Panc1 (cell line): Measurements from ENCODE around the gene WDR5. TPM values are rescaled to one million over a fixed set of nuclear protein-coding genes. Genes with fewer than 3 reads are reported as not detected.

ENCODE experiments used
- ATAC-seq: fragments of 200-7000 bp; cut with Tn5 transposase; 2 replicates; pipeline ENCODE4 v1.9.1; 2020; ENCODE audit warnings: mild to moderate bottlenecking, moderate library complexity
- BruUV-seq: library from RNA; stranded (reverse); fragments of 400-500 nt; replicated peaks from 2 replicates; lab custom pipeline; 2021; lab: Mats Ljungman, UMichigan
- CTCF ChIA-PET: fragments of 300-600 bp; sonication (Branson Sonifier 250); formaldehyde crosslinking; loops from one replicate; lab custom pipeline; 2022; ENCODE audit warnings: antibody characterized with exemption; lab: Charles Lee
- POLR2A ChIA-PET: fragments of 300-600 bp; sonication (Branson Sonifier 250); formaldehyde crosslinking; loops from one replicate; lab custom pipeline; 2022; ENCODE audit warnings: antibody characterized with exemption; lab: Charles Lee
- DNase-seq: peaks from one replicate; pipeline ENCODE4 v3.0.0-alpha.2; 2010; ENCODE audit warnings: low read depth, low spot score
- H3K27ac ChIP-seq: 2 replicates; pipeline ENCODE4 v1.5.1; 2011; ENCODE audit warnings: mild to moderate bottlenecking, low read length, inconsistent platforms
- H3K27me3 ChIP-seq: fragments of 200-500 bp; sonication (Bioruptor generic); 2 replicates; pipeline ENCODE4 v1.6.0; 2014; ENCODE audit warnings: low read length, inconsistent platforms; ENCODE audit not compliant: control insufficient read depth, insufficient read depth
- H3K36me3 ChIP-seq: fragments of 200-500 bp; sonication (Bioruptor generic); 2 replicates; pipeline ENCODE4 v1.5.1; 2014; ENCODE audit warnings: inconsistent platforms, mild to moderate bottlenecking, low read length, moderate library complexity; ENCODE audit not compliant: control insufficient read depth, insufficient read depth
- H3K4me1 ChIP-seq: 2 replicates; pipeline ENCODE4 v1.5.1; 2011; ENCODE audit warnings: inconsistent platforms, mild to moderate bottlenecking, low read length, moderate library complexity; ENCODE audit not compliant: control insufficient read depth, insufficient read depth
- H3K4me3 ChIP-seq, 2 experiments: 2 replicates each; pipeline ENCODE4 v1.5.1; 2011 to 2012; ENCODE audit warnings: low read depth in 2 of 2, low read length in 2 of 2, mild to moderate bottlenecking in 2 of 2, inconsistent platforms in 1 of 2, moderate library complexity in 1 of 2
- H3K9me3 ChIP-seq: fragments of 200-500 bp; sonication (Bioruptor generic); 2 replicates; pipeline ENCODE4 v1.5.1; 2014; ENCODE audit warnings: low read depth, mild to moderate bottlenecking, inconsistent platforms, low read length, moderate library complexity; ENCODE audit not compliant: control insufficient read depth, insufficient read depth
- CTCF ChIP-seq: fragments of 450-650 bp; IDR thresholded peaks from 2 replicates; pipeline ENCODE4 v1.5.1; 2017; ENCODE audit warnings: mild to moderate bottlenecking
- POLR2AphosphoS5 ChIP-seq: IDR thresholded peaks from 2 replicates; pipeline ENCODE4 v1.6.1; 2012; ENCODE audit warnings: mild to moderate bottlenecking, low read depth, low read length, moderate library complexity
- REST ChIP-seq, 2 experiments: IDR thresholded peaks; 2 replicates each; pipeline ENCODE4 v1.6.1; 2011 to 2012; ENCODE audit warnings: low read depth in 2 of 2, control low read depth in 1 of 2, low read length in 1 of 2, mild to moderate bottlenecking in 1 of 2, moderate library complexity in 1 of 2; ENCODE audit not compliant: insufficient read depth in 1 of 2
- SIN3A ChIP-seq: IDR thresholded peaks from 2 replicates; pipeline ENCODE4 v1.6.1; 2012; ENCODE audit warnings: low read depth, mild to moderate bottlenecking, low read length, moderate library complexity, borderline replicate concordance; ENCODE audit not compliant: insufficient read depth
- TCF7L2 ChIP-seq: IDR thresholded peaks from 2 replicates; pipeline ENCODE4 v1.6.1; 2011; ENCODE audit warnings: mild to moderate bottlenecking, low read depth, low read length, inconsistent platforms
- in situ Hi-C: cut with HindIII; loops from 2 replicates; pipeline ENCODE4 v1.10.0; 2016; ENCODE audit warnings: low sequenced_read_pairs, low pct_unique_long_range_greater_than_20kb
- intact Hi-C: fragments of 100-400 bp; cut with micrococcal nuclease; formaldehyde crosslinking; loops from one replicate; pipeline ENCODE4 v1.10.0; 2022; ENCODE audit not compliant: unreplicated experiment
- total RNA-seq: library from RNA; stranded (reverse); gene quantifications from one replicate; pipeline ENCODE4 v1.2.1, GENCODE V29; 2021; ENCODE audit not compliant: unreplicated experiment

WDR5 gene
- total RNA-seq, 1 experiment from 2014 or later = 36.9 TPM

- POLR2A ChIA-PET = no interaction called here
- in situ Hi-C loops (no loop called here), intact Hi-C loops (loop anchor here (2.0 to 10.0 kb wide), 2 partner anchors 154 to 272 kb away; partner anchors contain the start of gene RXRA)
- H3K36me3 ChIP-seq = no peaks in the 10 kb centered on the region
- BruUV-seq = no TSS peak
- no peaks in the 10 kb centered on the region for H3K27me3 ChIP-seq
- no peaks in the 10 kb centered on the region for H3K4me1 ChIP-seq
- H3K9me3 ChIP-seq = no peaks in the 10 kb centered on the region
- no peak for TF ChIP-seq TCF7L2
- TF ChIP-seq REST (IDR thresholded peaks at IDR 0.05; ENCODE audit: insufficient read depth in 1 of 2, low read depth in 2 of 2, low read length in 1 of 2) = no peak
- TF ChIP-seq POLR2AphosphoS5 = no peak
- no peak for TF ChIP-seq CTCF
- no peak for TF ChIP-seq SIN3A
- DNase-seq (no peak), ATAC-seq (no peak)
- no peak overlapping the region for H3K4me3 ChIP-seq
- CTCF ChIA-PET = interaction anchor here (1.3 kb wide), 1 partner anchor 272 kb away, joined by 7 read pairs; no protein-coding TSS in a partner anchor
- H3K27ac ChIP-seq = no peak overlapping the region
Measured at GRCh38 chr9:134170532-134171315, 34.8 kb downstream of the WDR5 start.

- TF ChIP-seq CTCF = no peak
- TF ChIP-seq TCF7L2 = no peak
- TF ChIP-seq POLR2AphosphoS5 = no peak
- no peak for TF ChIP-seq REST (IDR thresholded peaks at IDR 0.05; ENCODE audit: insufficient read depth in 1 of 2, low read depth in 2 of 2, low read length in 1 of 2)
- TF ChIP-seq SIN3A = no peak
- H3K4me3 ChIP-seq = no peak overlapping the region
- no peaks in the 10 kb centered on the region for H3K36me3 ChIP-seq
- DNase-seq = no peak
- H3K27me3 ChIP-seq = no peaks in the 10 kb centered on the region
- intact Hi-C loops = loop anchor here (2.0 to 10.0 kb wide), 2 partner anchors 153 to 271 kb away; partner anchors contain the start of gene RXRA
- ChIA-PET CTCF (interaction anchor here (1.3 kb wide), 1 partner anchor 271 kb away, joined by 7 read pairs; no protein-coding TSS in a partner anchor), POLR2A (interaction anchor here (0.6 kb wide), 1 partner anchor 1097 kb away, joined by 3 read pairs; no protein-coding TSS in a partner anchor)
- no TSS peak for BruUV-seq
- no peak for ATAC-seq
- in situ Hi-C loops = no loop called here
- H3K4me1 ChIP-seq = no peaks in the 10 kb centered on the region
- no peak overlapping the region for H3K27ac ChIP-seq
- no peaks in the 10 kb centered on the region for H3K9me3 ChIP-seq
Measured at GRCh38 chr9:134171316-134172197, 35.7 kb downstream of the WDR5 start.
